Suprapubic skin (tissue), 4 donors: ENCODE measurements around the gene MTMR12. TPM values are rescaled to one million over a fixed set of nuclear protein-coding genes. Genes with fewer than 3 reads are reported as not detected.

Source experiments
- DNase-seq, 2 donors: peaks; one replicate each; pipeline ENCODE4 v3.0.0-alpha.2; 2019; ENCODE audit warnings: low spot score in 2 of 2
- H3K27ac ChIP-seq: fragments of 200-600 bp; sonication (generic); one replicate; pipeline ENCODE4 v1.5.1; 2019
- H3K27me3 ChIP-seq: fragments of 200-600 bp; sonication (generic); one replicate; pipeline ENCODE4 v1.5.1; 2019
- H3K36me3 ChIP-seq: fragments of 200-600 bp; sonication (generic); one replicate; pipeline ENCODE4 v1.5.1; 2019
- H3K4me1 ChIP-seq: fragments of 200-600 bp; sonication (generic); one replicate; pipeline ENCODE4 v1.5.1; 2019
- H3K4me3 ChIP-seq: fragments of 200-600 bp; sonication (generic); one replicate; pipeline ENCODE4 v1.5.1; 2019; ENCODE audit warnings: mild to moderate bottlenecking
- H3K9me3 ChIP-seq: fragments of 200-600 bp; sonication (generic); one replicate; pipeline ENCODE4 v1.5.1; 2019
- EP300 ChIP-seq: sonication (generic); formaldehyde crosslinking; IDR thresholded peaks from one replicate; pipeline ENCODE4 v1.6.1; 2017; ENCODE audit warnings: antibody characterized with exemption
- POLR2A ChIP-seq, 2 donors: fragments of 450-650 bp; IDR thresholded peaks; one replicate each; pipeline ENCODE4 v1.6.1; 2017; ENCODE audit warnings: antibody characterized with exemption in 2 of 2, mild to moderate bottlenecking in 2 of 2, moderate library complexity in 2 of 2
- POLR2AphosphoS5 ChIP-seq, 3 donors: sonication (generic); formaldehyde crosslinking; IDR thresholded peaks; one replicate each; pipeline ENCODE4 v1.6.1; 2017; ENCODE audit warnings: antibody characterized with exemption in 3 of 3
- WGBS: methylation state at CpG from one replicate; pipeline ENCODE4 v1.1.5; 2018; 5-methylcytosine and 5-hydroxymethylcytosine counted together
- total RNA-seq, 4 donors: library from RNA; depleted of rRNA; stranded (reverse); fragments of >200 nt; gene quantifications; one replicate each; pipeline ENCODE4 v1.1.0, GENCODE V29; 2016
- TF ChIP-seq, protein P1 (sequence below), 2 donors: fragments of 200-600 bp in 1 of 2; fragments of 450-650 bp in 1 of 2; sonication (generic) in 1 of 2; IDR thresholded peaks; one replicate each; pipeline ENCODE4 v1.5.1; 2016 to 2019; ENCODE audit warnings: antibody characterized with exemption in 2 of 2, mild to moderate bottlenecking in 1 of 2, moderate library complexity in 1 of 2

Gene MTMR12, protein sequence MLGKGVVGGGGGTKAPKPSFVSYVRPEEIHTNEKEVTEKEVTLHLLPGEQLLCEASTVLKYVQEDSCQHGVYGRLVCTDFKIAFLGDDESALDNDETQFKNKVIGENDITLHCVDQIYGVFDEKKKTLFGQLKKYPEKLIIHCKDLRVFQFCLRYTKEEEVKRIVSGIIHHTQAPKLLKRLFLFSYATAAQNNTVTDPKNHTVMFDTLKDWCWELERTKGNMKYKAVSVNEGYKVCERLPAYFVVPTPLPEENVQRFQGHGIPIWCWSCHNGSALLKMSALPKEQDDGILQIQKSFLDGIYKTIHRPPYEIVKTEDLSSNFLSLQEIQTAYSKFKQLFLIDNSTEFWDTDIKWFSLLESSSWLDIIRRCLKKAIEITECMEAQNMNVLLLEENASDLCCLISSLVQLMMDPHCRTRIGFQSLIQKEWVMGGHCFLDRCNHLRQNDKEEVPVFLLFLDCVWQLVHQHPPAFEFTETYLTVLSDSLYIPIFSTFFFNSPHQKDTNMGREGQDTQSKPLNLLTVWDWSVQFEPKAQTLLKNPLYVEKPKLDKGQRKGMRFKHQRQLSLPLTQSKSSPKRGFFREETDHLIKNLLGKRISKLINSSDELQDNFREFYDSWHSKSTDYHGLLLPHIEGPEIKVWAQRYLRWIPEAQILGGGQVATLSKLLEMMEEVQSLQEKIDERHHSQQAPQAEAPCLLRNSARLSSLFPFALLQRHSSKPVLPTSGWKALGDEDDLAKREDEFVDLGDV
- total RNA-seq, result 10 to 100 TPM; 28.1 to 43.6 (median 40.6) TPM

DNA sequence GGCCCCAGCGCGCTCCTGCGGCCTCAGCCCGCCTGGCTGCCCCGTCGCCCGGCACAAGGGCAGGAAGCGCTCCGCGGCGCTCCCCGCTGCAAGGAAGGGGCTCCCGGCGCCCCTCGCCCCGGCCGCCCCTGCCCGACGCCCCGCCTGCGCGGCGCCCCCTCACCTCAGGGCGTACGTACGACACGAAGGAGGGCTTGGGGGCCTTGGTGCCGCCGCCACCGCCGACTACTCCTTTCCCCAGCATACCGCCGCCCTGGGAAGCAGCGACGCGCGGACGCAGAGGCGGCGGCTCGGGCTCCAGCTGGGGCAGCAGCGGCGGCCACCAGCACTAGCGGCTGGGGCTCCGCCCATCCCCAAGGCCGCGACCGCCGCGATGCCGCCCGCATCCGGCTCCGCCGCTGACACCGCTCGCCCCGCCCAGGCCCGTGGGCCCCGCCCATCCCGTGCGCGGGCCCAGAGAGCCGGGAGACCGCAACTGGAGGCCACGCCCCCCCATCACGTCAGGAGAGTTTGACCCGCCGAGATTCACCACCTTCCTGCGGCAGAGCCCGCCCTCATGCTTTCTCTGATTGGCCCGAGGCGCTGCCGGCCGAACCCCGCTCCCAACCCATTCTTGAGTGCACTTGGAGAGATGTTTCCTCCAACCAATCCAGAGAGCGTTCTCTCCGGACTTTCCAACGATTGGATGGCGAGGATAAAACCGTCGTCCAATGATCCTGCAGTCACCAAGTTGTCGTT, at the start of gene MTMR12:
MTMR12 (minus strand) TSS at position 345 of the 738 bp plus-strand sequence; CDS start at position 244, 101 bp downstream.
- no peaks in the 10 kb centered on the region for H3K27me3 ChIP-seq
- H3K36me3 ChIP-seq, result no peaks in the 10 kb centered on the region
- H3K9me3 ChIP-seq, result no peaks in the 10 kb centered on the region
- DNase-seq, result peak; percentile 100
- H3K4me1 ChIP-seq, result peaks cover 44% of the 10 kb centered on the region
- H3K4me3 ChIP-seq, result peak within 1 kb of the TSS; percentile 99
- peak; percentile 25 to 92 for TF ChIP-seq POLR2A (IDR thresholded peaks at IDR 0.05)
- TF ChIP-seq, protein P1, sequence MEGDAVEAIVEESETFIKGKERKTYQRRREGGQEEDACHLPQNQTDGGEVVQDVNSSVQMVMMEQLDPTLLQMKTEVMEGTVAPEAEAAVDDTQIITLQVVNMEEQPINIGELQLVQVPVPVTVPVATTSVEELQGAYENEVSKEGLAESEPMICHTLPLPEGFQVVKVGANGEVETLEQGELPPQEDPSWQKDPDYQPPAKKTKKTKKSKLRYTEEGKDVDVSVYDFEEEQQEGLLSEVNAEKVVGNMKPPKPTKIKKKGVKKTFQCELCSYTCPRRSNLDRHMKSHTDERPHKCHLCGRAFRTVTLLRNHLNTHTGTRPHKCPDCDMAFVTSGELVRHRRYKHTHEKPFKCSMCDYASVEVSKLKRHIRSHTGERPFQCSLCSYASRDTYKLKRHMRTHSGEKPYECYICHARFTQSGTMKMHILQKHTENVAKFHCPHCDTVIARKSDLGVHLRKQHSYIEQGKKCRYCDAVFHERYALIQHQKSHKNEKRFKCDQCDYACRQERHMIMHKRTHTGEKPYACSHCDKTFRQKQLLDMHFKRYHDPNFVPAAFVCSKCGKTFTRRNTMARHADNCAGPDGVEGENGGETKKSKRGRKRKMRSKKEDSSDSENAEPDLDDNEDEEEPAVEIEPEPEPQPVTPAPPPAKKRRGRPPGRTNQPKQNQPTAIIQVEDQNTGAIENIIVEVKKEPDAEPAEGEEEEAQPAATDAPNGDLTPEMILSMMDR (IDR thresholded peaks at IDR 0.05), result no peak
- peak in 2 of 3 donors; percentile 70 to 76 for TF ChIP-seq POLR2AphosphoS5 (IDR thresholded peaks at IDR 0.05)
- no peak for TF ChIP-seq EP300
- 0% methylated on average over 16 of the region's 83 CpGs for WGBS
- H3K27ac ChIP-seq, result peak within 1 kb of the TSS; percentile 99

DNA sequence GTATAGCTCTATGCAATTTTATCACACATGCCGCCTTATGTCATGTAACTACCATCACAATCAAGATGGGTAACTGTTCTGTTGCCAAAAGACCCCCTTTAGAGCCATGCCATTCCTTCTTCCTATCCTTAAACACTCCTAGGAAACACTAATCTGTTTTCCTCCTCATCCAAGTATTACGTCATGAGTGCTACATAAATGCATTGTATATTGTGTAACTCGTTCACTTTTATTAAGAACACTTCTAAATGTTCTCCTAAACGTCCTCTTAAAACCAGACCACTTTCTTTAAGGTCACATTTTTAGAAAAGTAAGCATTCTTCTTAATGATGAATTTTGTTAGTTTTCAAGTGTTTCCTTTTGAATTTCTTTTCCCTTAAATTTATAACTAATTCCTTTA, 49.8 kb upstream of the MTMR12 start:
- Histone ChIP-seq H3K4me3 (no peak overlapping the region), H3K4me1 (no peaks in the 10 kb centered on the region), H3K27ac (no peak overlapping the region), H3K36me3 (peaks cover 42% of the 10 kb centered on the region), H3K9me3 (no peaks in the 10 kb centered on the region), H3K27me3 (no peaks in the 10 kb centered on the region)
- WGBS, result 85% methylated on average over 4 of the region's 4 CpGs
- TF ChIP-seq POLR2A (IDR thresholded peaks at IDR 0.05) (no peak), EP300 (no peak), POLR2AphosphoS5 (IDR thresholded peaks at IDR 0.05) (no peak)
- TF ChIP-seq, protein P1 (IDR thresholded peaks at IDR 0.05), result no peak
- no peak for DNase-seq

DNA sequence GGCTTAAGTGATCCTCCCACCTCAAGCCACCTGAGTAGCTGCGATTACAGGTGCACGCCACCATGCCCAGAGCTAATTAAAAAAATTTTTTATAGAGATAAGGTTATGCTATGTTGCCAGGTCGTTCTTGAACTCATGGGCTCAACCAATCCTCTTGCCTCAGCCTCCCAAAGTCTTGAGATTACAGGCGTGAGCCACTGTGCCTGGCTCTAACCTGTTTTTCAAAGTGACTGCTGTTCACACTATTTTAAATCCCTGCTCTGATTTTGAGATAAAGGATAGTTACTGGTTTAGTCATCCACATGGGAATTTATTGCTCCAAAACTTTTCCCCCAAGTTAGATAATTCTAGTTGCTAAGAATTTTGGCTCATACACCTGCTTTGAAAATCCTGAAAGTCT, 48.2 kb upstream of the MTMR12 start:
- Histone ChIP-seq H3K27me3 (no peaks in the 10 kb centered on the region), H3K36me3 (peaks cover 48% of the 10 kb centered on the region), H3K27ac (no peak overlapping the region), H3K4me3 (no peak overlapping the region), H3K9me3 (no peaks in the 10 kb centered on the region), H3K4me1 (no peaks in the 10 kb centered on the region)
- WGBS, result 87% methylated on average over 4 of the region's 4 CpGs
- DNase-seq, result no peak
- TF ChIP-seq POLR2AphosphoS5 (IDR thresholded peaks at IDR 0.05) (no peak), POLR2A (IDR thresholded peaks at IDR 0.05) (no peak), EP300 (no peak)
- TF ChIP-seq, protein P1 (IDR thresholded peaks at IDR 0.05), result no peak

DNA sequence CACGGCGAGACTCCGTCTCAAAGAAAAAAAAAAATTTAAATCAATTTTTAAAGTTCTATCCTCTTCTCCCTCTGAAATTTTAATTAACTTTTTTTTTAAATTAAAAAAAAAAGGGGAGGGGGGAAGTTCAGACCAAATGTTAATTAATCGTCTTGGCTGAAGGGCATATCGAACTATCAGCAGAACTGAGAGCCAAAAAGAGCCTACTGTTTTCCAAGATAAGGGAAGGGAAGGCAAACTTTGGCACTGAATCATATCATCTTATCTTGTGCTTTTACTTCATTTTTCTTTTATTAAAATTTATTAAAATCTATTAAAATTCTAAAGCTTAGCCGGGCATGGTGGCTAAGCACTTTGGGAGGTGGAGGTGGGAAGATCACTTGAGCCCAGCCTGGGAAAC, 45.9 kb upstream of the MTMR12 start:
- WGBS, result 95% methylated on average over 6 of the region's 6 CpGs
- no peaks in the 10 kb centered on the region for H3K27me3 ChIP-seq
- H3K36me3 ChIP-seq, result peaks cover 57% of the 10 kb centered on the region
- no peak for DNase-seq
- H3K4me1 ChIP-seq, result no peaks in the 10 kb centered on the region
- TF ChIP-seq EP300 (no peak), POLR2A (IDR thresholded peaks at IDR 0.05) (no peak), POLR2AphosphoS5 (IDR thresholded peaks at IDR 0.05) (no peak)
- TF ChIP-seq, protein P1 (IDR thresholded peaks at IDR 0.05), result no peak
- no peak overlapping the region for H3K27ac ChIP-seq
- no peaks in the 10 kb centered on the region for H3K9me3 ChIP-seq
- no peak overlapping the region for H3K4me3 ChIP-seq
